ENCODE data around the gene RHBDF2. TPM values are rescaled to one million over a fixed set of nuclear protein-coding genes. Genes with fewer than 3 reads are reported as not detected.
A peak's percentile ranks its signal among the peaks of the same experiment; 100 is the strongest.

The RHBDF2 gene
- total RNA-seq, 1 experiment from 2014 or later: 52.3 TPM

DNA sequence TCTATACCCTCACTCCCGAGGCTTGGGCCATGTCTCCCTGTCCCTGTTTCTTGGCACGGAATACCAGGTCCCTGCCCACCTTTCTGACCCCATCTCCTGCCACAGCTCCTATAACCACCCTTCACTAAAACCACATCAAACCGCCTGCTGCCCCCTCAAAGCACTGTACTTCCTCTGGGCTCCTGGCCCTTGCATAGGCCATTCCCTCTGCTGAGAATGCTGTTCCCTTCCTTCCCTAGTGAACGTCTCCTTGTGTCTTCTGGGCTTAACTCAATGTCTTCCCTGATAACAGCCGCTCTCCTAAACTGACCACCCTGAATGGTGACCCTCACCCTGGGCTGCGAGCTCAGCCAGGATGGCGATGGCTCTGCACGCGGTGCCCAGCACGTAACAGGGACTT lies 23.1 kb downstream of the RHBDF2 start:
- POLR2A ChIA-PET (ENCODE audit: unreplicated experiment): no interaction called here
- H3K27ac ChIP-seq (ENCODE audit: low read length): no peak overlapping the region
- CTCF ChIA-PET: no interaction called here

DNA sequence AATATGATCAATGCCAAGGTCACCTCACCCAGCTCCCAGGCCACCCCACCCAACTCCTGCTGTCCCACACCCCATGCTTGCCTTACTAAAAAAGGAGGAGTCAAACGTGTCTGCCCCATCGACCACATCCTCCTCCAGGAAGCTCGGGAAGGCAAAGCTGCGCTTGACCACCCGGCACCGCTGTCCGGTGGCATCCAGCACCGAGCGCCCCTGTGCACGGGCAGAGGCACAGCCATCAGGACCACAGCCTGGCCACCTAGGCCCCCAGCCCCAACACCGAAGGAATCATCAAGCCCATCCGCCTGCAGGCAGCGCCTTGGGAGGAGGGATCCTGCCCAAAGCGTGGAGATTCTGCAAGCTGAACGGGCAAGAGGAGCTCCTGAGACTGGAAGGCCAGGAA lies 23.6 kb downstream of the RHBDF2 start:
- no peaks in the 10 kb centered on the region for H3F3A ChIP-seq (ENCODE audit: low read length, unreplicated experiment)
- H3K9me2 ChIP-seq (replicated peaks; ENCODE audit: low read length): no peaks in the 10 kb centered on the region
- no peaks in the 10 kb centered on the region for H4K20me1 ChIP-seq (ENCODE audit: low read length)
- no peak overlapping the region for H3K27ac ChIP-seq (ENCODE audit: low read length)
- no peaks in the 10 kb centered on the region for H3K9me3 ChIP-seq (ENCODE audit: low read length)
- H3K27me3 ChIP-seq (ENCODE audit: low read length): no peaks in the 10 kb centered on the region
- no TSS peak for BruUV-seq (replicated peaks)
- CTCF ChIA-PET: no interaction called here
- no peaks in the 10 kb centered on the region; the same call in 1 of the 2 replicates for H3K4me1 ChIP-seq (ENCODE audit: insufficient read depth, low read length)
- intact Hi-C loops (cut with micrococcal nuclease): no loop called here
- H3K9ac ChIP-seq (ENCODE audit: low read length): no peak overlapping the region
- DNase-seq: no peak
- ATAC-seq: peak; percentile 22; the same call in 1 of the 2 replicates
- no peak overlapping the region for H3K4me2 ChIP-seq (ENCODE audit: low read length)
- POLR2A ChIA-PET (ENCODE audit: unreplicated experiment): no interaction called here
- H3K36me3 ChIP-seq (ENCODE audit: low read depth, low read length): no peaks in the 10 kb centered on the region; the same call in 1 of the 2 replicates
- H3K79me2 ChIP-seq (ENCODE audit: low read length): no peaks in the 10 kb centered on the region
- H2AFZ ChIP-seq (ENCODE audit: low read length): no peak overlapping the region
- H3K4me3 ChIP-seq (ENCODE audit: low read length): no peak overlapping the region
- TF ChIP-seq, protein P1, sequence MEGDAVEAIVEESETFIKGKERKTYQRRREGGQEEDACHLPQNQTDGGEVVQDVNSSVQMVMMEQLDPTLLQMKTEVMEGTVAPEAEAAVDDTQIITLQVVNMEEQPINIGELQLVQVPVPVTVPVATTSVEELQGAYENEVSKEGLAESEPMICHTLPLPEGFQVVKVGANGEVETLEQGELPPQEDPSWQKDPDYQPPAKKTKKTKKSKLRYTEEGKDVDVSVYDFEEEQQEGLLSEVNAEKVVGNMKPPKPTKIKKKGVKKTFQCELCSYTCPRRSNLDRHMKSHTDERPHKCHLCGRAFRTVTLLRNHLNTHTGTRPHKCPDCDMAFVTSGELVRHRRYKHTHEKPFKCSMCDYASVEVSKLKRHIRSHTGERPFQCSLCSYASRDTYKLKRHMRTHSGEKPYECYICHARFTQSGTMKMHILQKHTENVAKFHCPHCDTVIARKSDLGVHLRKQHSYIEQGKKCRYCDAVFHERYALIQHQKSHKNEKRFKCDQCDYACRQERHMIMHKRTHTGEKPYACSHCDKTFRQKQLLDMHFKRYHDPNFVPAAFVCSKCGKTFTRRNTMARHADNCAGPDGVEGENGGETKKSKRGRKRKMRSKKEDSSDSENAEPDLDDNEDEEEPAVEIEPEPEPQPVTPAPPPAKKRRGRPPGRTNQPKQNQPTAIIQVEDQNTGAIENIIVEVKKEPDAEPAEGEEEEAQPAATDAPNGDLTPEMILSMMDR (conservative IDR thresholded peaks at IDR 0.05; ENCODE audit: low read depth, low read length): no peak
- TF ChIP-seq EZH2 (IDR thresholded peaks at IDR 0.05; ENCODE audit: low read length, unreplicated experiment) (no peak), EZH2phosphoT487 (IDR thresholded peaks at IDR 0.05; ENCODE audit: borderline replicate concordance, low read length) (no peak)

More for the DNA sequence above, 23.1 kb downstream of the RHBDF2 start:
- ATAC-seq (no peak), DNase-seq (no peak)
- Histone ChIP-seq H3K4me2 (ENCODE audit: low read length) (no peak overlapping the region), H3K4me1 (ENCODE audit: insufficient read depth, low read length) (no peaks in the 10 kb centered on the region; the same call in 1 of the 2 replicates), H3K79me2 (ENCODE audit: low read length) (no peaks in the 10 kb centered on the region), H3K9me2 (replicated peaks; ENCODE audit: low read length) (no peaks in the 10 kb centered on the region), H2AFZ (ENCODE audit: low read length) (no peak overlapping the region), H3K4me3 (ENCODE audit: low read length) (no peak overlapping the region), H3K36me3 (ENCODE audit: low read depth, low read length) (no peaks in the 10 kb centered on the region; the same call in 1 of the 2 replicates), H3K27me3 (ENCODE audit: low read length) (no peaks in the 10 kb centered on the region), H3K9me3 (ENCODE audit: low read length) (no peaks in the 10 kb centered on the region), H4K20me1 (ENCODE audit: low read length) (no peaks in the 10 kb centered on the region), H3K9ac (ENCODE audit: low read length) (no peak overlapping the region), H3F3A (ENCODE audit: low read length, unreplicated experiment) (no peaks in the 10 kb centered on the region)
- TF ChIP-seq, protein P1 (conservative IDR thresholded peaks at IDR 0.05; ENCODE audit: low read depth, low read length): no peak
- TF ChIP-seq EZH2 (IDR thresholded peaks at IDR 0.05; ENCODE audit: low read length, unreplicated experiment): no peak
- TF ChIP-seq EZH2phosphoT487 (IDR thresholded peaks at IDR 0.05; ENCODE audit: borderline replicate concordance, low read length): no peak
- BruUV-seq (replicated peaks): no TSS peak
- intact Hi-C loops (cut with micrococcal nuclease): no loop called here

DNA sequence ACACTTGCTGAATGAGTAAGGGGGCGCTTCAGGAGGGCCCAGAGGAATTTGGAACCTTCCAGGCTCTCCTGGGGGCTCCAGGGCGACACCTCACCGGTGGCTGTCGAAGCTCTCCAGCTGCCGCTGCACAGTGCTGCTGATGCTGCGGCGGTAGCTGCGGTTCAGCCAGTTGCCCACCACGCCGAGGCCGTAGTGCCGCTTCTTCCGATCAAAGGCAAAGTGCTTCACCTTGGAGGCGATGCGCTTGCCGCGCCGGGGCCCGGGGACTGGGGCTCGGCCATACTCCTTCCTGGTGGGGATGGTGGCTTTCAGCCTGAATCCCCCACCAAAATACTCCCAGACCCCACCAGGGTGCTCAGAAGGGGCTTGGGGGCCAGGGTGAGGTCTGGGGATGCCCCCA lies 24.5 kb downstream of the RHBDF2 start:
- H3K9ac ChIP-seq (ENCODE audit: low read length): no peak overlapping the region
- TF ChIP-seq, protein P1 (conservative IDR thresholded peaks at IDR 0.05; ENCODE audit: low read depth, low read length): no peak
- no peak for TF ChIP-seq EZH2phosphoT487 (IDR thresholded peaks at IDR 0.05; ENCODE audit: borderline replicate concordance, low read length)
- TF ChIP-seq EZH2 (IDR thresholded peaks at IDR 0.05; ENCODE audit: low read length, unreplicated experiment): no peak
- CTCF ChIA-PET: no interaction called here

More for the DNA sequence above, 24.5 kb downstream of the RHBDF2 start:
- Histone ChIP-seq H3K4me3 (ENCODE audit: low read length) (no peak overlapping the region), H3K4me1 (ENCODE audit: insufficient read depth, low read length) (no peaks in the 10 kb centered on the region; the same call in 1 of the 2 replicates), H2AFZ (ENCODE audit: low read length) (no peak overlapping the region), H4K20me1 (ENCODE audit: low read length) (no peaks in the 10 kb centered on the region), H3K9me2 (replicated peaks; ENCODE audit: low read length) (no peaks in the 10 kb centered on the region), H3F3A (ENCODE audit: low read length, unreplicated experiment) (no peaks in the 10 kb centered on the region), H3K27me3 (ENCODE audit: low read length) (no peaks in the 10 kb centered on the region), H3K4me2 (ENCODE audit: low read length) (no peak overlapping the region), H3K36me3 (ENCODE audit: low read depth, low read length) (no peaks in the 10 kb centered on the region; the same call in 1 of the 2 replicates), H3K79me2 (ENCODE audit: low read length) (no peaks in the 10 kb centered on the region), H3K9me3 (ENCODE audit: low read length) (no peaks in the 10 kb centered on the region), H3K27ac (ENCODE audit: low read length) (no peak overlapping the region)
- ATAC-seq (no peak), DNase-seq (no peak)
- no TSS peak for BruUV-seq (replicated peaks)
- intact Hi-C loops (cut with micrococcal nuclease): no loop called here
- POLR2A ChIA-PET (ENCODE audit: unreplicated experiment): no interaction called here
